PFSK-1 (cell line): ENCODE data around the gene LTBP2.

Source experiments
- FOXP2 ChIP-seq: optimal IDR thresholded peaks from 2 replicates; pipeline ENCODE3; 2011; ENCODE audit warnings: borderline replicate concordance, control low read depth, inconsistent platforms; ENCODE audit not compliant: insufficient read depth; ENCODE audit errors: extremely low read length, extremely low read depth
- POLR2AphosphoS5 ChIP-seq: IDR thresholded peaks from 2 replicates; pipeline ENCODE4 v1.6.1; 2012; ENCODE audit warnings: low read depth, mild to moderate bottlenecking, control low read depth, low read length, moderate library complexity
- REST ChIP-seq, 2 experiments: IDR thresholded peaks; 2 replicates each; pipeline versions ENCODE4 v1.6.1 to v1.8.0; 2011 to 2012; ENCODE audit warnings: low read depth in 2 of 2, low read length in 2 of 2, control low read depth in 1 of 2, inconsistent platforms in 1 of 2, mild to moderate bottlenecking in 1 of 2, moderate library complexity in 1 of 2; ENCODE audit not compliant: insufficient read depth in 1 of 2
- SIN3A ChIP-seq: IDR thresholded peaks from 2 replicates; pipeline ENCODE4 v1.6.1; 2012; ENCODE audit warnings: mild to moderate bottlenecking, low read length, moderate library complexity, borderline replicate concordance; ENCODE audit not compliant: insufficient read depth
- TAF1 ChIP-seq: IDR thresholded peaks from 2 replicates; pipeline ENCODE4 v1.6.1; 2012; ENCODE audit warnings: low read length, control low read depth, borderline replicate concordance; ENCODE audit not compliant: insufficient read depth

The LTBP2 gene

GRCh38 chr14:74532246-74532645 lies 79.8 kb downstream of the LTBP2 start:
- no peak for TF ChIP-seq SIN3A
- no peak for TF ChIP-seq POLR2AphosphoS5
- no peak for TF ChIP-seq FOXP2
- TF ChIP-seq TAF1, result no peak
- TF ChIP-seq REST (IDR thresholded peaks at IDR 0.05; ENCODE audit: insufficient read depth in 1 of 2, low read depth in 2 of 2, low read length in 2 of 2), result no peak

- TF ChIP-seq TAF1 (no peak), FOXP2 (no peak), SIN3A (no peak), POLR2AphosphoS5 (no peak), REST (IDR thresholded peaks at IDR 0.05; ENCODE audit: insufficient read depth in 1 of 2, low read depth in 2 of 2, low read length in 2 of 2) (no peak)
Measured at GRCh38 chr14:74531467-74531866, 80.6 kb downstream of the LTBP2 start.

GRCh38 chr14:74531006-74531405 lies 81.0 kb downstream of the LTBP2 start:
- TF ChIP-seq TAF1, result no peak
- no peak for TF ChIP-seq POLR2AphosphoS5
- no peak for TF ChIP-seq REST (IDR thresholded peaks at IDR 0.05; ENCODE audit: insufficient read depth in 1 of 2, low read depth in 2 of 2, low read length in 2 of 2)

DNA sequence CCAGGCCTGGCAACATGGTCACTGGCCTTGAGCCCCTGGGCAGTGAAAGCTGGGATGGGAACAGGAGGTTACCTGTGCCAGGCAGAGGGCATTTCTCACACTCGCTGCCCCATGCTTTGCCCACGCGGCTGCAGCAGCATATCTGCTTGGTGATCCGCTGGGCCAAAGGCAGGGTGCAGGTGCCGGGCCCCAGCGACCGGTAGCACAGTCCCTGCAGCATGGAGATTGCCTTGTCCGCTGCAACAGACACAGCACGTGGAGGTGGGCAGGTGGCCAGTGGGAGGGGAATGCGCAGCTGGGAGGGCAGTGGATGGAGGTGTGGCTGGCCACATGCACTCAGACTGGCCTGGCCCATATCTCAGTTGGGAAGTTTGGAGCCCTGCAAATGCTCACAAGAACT lies 83.2 kb downstream of the LTBP2 start:
- no peak for TF ChIP-seq POLR2AphosphoS5
- no peak for TF ChIP-seq REST (IDR thresholded peaks at IDR 0.05; ENCODE audit: insufficient read depth in 1 of 2, low read depth in 2 of 2, low read length in 2 of 2)
- TF ChIP-seq FOXP2, result no peak
- no peak for TF ChIP-seq SIN3A
- no peak for TF ChIP-seq TAF1

DNA sequence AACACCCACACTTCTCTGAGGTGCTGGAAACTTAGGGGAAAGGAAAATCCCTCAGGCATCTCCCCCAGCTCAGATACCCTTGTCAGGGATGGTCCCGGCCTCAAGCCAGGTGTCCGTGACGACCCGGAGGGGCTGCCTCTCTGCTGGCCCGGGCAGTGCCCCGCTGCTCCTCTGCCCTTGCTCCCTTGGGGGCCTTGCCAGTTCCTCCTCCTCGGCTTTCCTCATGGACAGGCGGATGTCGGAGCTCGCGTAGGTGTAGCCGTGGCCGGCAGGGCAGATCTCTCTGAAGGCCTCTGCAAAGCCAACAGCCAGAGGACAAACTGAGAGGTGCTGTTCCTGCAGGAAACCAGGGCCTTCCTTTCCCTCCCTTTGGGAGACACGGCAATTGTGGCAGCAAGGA lies 83.6 kb downstream of the LTBP2 start:
- TF ChIP-seq TAF1, result no peak
- no peak for TF ChIP-seq FOXP2
- TF ChIP-seq SIN3A, result no peak
- TF ChIP-seq POLR2AphosphoS5, result no peak
- TF ChIP-seq REST (IDR thresholded peaks at IDR 0.05; ENCODE audit: insufficient read depth in 1 of 2, low read depth in 2 of 2, low read length in 2 of 2), result no peak
